NB4 (cell line): ENCODE results near the gene NHLRC2.

Source experiments
- CTCF ChIP-seq: IDR thresholded peaks from one replicate; pipeline ENCODE4 v1.5.1; 2012; ENCODE audit warnings: low read depth, low read length
- MYC ChIP-seq: IDR thresholded peaks from 2 replicates; pipeline ENCODE4 v1.6.1; 2011; ENCODE audit warnings: low read depth, low read length
- POLR2A ChIP-seq: IDR thresholded peaks from 2 replicates; pipeline ENCODE4 v1.6.1; 2011; ENCODE audit warnings: mild to moderate bottlenecking; ENCODE audit not compliant: insufficient read length; ENCODE audit errors: extremely low read depth

GRCh38 chr10:113894581-113894980 lies 40.1 kb downstream of the NHLRC2 start:
- TF ChIP-seq POLR2A (no peak), CTCF (no peak), MYC (no peak)
